SHP77 treated with DMSO at 0.1 percent for 48 hours (cell line): Measurements from ENCODE around the gene EXOC3.
"Not testable (repeated sequence)": the region's sequence is repeated elsewhere in the genome, so short reads cannot be mapped to it uniquely, and the experiment has no call there.

Source experiments
- DNase-seq: peaks from one replicate; lab custom pipeline; 2025; lab: John Stamatoyannopoulos, UW

EXOC3 gene

DNA sequence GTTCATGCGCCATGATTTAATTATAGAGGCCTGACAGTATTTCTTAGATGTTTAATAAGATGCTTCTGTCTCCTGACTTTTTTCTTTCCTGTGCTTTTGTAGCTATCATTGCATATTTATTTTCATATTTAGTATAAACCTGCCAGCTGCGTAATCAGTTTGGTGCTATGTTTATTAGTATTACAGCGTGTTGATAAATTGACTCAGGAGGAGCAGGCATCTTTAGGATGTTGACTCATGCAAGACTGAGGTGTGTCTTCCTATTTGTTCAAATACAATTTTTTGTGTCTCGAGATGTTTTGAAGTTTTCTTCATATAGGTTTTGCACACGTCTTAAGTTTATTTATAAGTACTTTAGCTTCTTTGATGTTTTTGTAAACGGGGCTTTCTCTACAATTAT lies 35.9 kb upstream of the EXOC3 start:
- no peak for DNase-seq

DNA sequence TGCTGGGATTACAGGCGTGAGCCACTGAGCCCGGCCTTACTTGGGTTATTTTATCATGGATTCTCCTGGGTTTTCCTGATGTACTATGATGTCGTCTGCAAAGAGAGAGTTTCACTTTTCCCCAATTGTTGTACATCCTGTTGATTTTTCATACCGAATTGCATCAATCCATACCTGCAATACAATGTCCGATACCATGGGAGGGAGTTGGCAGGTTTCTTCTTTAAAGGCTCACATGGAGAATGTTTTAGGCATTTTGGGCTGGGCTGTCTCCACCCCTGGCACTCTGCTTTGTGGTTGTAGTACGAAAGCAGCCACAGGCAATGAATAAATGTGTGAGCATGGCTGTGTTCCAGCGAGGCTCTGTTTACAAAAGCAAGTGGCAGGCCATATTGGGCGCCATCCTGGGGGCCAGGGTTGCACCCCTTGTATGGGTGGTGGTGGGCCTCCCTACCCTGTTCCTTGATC lies 35.1 kb upstream of the EXOC3 start:
- no peak for DNase-seq

DNA sequence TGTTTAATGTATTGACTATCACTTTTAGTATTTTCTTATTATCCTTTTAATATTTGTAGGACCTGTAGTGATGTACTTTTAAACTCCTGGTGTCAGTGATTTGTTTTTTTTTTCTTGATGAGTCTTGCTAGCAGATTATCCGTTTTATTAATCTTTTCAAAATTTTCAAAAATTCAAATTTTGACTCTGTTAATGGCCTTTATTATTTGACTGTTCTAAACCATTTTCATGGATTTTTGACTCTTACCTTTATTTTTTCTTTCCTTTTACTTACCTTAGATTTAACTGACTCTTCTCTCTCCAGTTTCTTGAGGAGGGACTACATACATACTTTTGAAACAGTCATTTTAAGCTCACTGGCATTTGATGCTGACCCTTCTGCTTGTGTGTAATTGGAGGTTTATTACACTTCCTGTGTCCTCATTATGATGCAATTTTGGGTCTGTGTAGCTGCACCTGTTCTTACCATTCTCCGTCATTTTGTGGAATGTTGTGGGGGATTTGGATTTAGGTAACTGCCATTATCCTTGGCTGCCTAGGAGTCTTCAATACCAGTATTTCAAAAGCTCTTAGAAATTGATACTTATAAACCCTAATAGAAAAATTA lies 32.0 kb upstream of the EXOC3 start:
- DNase-seq, result peak; percentile 82

DNA sequence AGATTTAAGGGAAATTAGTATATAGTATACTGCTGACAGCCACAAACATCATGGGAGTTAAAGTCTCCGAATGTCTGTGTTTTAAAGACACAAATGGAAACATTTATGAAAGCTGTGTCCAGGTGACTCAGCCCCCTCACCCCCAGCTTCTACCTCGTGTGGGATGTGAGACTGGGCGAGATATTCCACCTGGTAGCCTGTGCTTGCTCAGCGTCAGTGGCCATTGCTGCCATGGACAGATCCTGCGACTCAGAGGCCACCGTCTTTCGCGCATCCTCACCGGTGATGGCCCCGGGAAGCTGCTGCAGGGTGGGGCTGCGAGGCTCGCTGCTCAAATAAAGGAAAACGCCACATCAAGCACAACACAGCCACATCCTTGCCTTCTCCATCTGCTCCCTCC lies 31.2 kb upstream of the EXOC3 start:
- peak; percentile 53 for DNase-seq

DNA sequence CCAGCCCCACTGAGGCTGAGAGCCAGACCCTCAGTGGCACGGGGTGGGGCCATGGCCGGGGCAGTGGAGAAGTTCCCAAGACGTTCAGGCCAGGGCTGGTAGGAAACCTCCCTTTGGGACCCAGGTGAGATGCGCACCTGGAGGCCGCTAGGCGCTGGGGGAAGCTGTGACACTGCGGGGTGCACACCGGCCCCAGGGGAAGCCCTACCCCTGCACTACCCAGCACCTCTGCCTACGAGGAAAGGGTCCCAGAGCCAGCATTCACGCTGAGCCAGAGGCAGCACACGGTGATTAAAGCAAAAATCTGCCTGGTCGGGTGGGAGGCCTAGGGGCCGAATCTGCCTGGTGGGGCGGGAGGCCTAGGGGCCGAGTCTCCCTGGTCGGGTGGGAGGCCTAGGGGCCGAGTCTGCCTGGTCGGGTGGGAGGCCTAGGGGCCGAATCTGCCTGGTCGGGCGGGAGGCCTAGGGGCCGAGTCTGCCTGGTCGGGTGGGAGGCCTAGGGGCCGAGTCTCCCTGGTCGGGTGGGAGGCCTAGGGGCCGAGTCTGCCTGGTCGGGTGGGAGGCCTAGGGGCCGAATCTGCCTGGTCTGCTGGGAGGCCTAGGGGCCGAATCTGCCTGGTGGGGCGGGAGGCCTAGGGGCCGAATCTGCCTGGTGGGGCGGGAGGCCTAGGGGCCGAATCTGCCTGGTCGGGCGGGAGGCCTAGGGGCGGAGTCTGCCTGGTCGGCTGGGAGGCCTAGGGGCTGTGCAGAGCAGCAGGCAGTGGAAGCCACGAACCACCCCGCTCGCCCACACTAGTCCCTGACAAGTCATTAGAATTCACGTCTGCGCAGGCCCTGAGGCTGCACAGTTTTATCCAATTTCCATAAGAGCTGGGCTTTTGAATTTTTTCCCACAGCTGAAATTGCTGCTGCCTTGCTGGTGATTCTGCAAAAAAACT lies 27.7 kb upstream of the EXOC3 start:
- DNase-seq, result not testable (repeated sequence)

DNA sequence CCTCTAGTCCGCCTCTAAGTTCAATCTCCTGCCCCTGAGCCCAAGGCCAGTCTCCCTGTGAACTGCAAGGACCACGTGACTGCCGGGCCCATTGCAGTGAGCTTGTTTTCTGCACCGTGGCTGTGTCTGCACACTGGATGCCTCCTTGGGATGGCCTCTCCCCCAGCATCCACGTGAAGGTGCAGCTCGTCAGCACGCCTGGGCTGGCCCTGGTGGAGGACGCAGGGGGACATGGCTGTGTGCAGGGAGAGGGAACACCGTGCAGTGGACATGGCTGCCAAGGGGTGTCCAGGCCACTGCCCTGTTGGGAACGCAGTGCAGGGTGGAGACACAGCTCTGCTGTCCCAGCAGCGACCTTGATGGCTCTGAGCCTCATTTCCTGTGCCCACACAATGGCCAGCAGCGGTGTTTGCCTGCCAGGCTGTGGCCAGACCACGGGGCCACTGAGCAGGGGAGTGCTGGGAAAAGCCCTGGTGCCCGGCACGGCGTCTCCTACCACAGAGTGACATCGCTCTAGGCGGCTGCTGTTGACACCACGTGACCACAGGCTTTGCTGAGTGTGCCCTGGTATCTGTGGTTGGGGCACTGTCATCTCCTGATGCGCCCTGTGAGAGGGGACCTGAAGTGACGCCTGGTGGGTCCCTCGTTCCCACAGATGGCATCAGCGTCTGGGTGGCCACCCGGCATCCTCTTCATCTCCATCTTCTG lies 26.9 kb upstream of the EXOC3 start:
- DNase-seq, result no peak

DNA sequence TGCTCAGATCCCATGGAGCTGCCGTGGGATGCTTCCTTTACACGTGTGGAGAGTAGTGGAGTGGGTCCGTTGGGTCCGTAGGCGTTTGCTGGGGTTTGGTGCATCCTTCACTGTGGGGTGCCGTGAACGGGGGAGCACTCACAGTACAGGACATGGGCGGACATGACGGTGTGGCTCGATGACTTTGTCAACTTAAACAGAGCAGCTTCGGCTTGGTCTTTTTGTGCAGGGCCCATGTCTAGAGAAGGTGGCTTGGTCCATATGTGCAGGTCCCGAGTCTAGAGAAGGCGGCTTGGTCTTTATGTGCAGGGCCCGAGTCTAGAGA lies 26.4 kb upstream of the EXOC3 start:
- no peak for DNase-seq

DNA sequence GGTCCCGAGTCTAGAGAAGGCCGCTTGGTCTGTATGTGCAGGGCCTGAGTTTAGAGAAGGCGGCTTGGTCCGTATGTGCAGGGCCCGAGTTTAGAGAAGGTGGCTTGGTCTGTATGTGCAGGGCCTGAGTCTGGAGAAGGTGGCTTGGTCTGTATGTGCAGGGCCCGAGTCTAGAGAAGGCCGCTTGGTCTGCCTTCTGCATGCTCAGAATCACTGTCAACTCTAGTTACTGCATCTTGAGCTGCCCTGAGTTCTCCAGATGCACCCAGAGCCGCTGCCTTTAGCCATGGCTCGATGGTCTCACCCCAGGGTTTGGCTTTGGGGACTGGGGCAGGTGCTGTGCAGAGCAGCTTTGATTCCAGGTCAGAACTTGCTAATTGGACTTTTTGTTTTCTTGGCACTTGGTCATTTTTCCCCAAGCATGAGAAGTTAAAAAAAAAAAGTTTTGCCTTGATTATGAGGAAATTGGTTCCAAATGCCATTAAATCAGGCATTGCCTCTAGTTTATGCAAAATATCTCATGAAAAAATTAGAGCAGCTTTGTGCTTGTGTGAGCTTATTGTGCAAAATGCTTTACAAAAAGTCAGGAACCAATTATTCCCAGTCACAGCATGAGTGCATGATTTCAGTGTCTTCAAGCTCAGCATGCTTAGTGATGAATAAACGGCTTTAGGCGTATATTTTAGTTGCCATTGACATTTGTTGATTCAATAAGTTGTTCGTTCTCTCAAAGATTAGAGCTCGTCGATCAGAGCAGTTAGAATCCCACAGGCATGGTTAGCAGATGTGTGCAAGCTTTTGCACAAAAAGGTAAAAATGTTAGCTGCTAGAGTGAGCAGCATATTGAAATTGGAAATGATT lies 25.4 kb upstream of the EXOC3 start:
- no peak for DNase-seq

DNA sequence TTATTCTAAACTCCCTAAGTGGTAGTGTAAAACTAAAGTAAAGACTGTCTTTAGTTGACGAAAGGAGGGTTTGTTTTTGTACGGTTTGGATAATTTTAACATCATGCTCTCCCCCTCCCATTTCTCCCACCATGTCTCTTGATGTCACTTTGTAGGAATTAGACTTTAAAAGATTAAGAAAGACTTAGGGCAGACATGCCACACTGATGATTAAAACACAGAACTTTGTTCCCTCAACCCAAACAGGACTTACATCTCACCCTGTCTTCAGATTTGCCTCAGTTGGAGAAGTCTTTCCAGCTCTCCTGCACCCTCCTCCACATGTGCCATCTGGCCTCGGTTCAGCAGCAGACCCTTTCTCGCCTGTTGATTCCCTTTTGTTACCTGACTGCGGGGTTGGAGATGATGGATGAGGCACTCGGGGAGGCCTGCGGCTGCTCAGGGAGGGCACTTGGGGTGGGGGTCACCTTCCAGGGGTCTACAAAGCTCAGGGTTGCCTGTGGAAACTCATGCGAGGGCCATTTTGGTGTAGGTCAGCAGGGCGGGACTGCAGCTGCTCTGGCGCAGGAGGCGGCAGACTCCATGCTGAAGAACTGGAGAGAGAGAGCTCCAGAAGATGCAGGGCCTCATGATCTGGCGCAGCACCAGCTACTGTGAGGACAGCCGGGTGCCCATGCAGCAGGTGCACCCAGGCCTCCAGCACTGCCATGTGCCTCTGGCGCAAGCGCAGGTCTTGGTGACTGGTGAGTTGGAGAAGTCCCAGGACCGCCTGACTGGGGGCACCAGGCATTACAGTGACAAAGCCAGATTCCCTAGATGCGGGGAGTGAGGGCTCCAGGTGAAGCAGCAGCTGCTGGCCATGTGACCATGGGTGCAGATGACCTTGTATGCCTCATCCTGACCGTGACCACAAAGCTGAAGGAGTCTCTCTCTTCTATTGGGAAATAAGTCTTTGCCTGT lies 24.5 kb upstream of the EXOC3 start:
- peak; percentile 93 for DNase-seq

DNA sequence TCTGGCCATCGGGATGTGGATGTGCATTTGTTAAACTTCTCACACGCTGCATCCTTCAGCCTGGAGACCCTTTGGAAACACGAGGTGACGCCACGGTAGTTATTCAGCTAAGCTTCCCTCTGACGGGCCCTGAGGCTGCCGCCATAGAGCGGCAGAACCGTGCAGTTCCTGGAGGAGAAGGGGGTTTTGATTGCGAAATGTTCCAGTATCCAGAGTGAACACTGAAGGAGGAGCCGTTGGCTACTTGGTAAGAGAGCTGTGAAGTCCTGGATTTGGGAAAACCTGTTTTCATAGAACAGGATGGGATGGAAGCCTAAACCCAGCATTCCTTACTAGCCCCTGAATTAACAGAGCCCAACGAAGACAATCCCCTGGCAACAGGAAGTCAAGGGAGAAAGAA lies 23.0 kb upstream of the EXOC3 start:
- no peak for DNase-seq

DNA sequence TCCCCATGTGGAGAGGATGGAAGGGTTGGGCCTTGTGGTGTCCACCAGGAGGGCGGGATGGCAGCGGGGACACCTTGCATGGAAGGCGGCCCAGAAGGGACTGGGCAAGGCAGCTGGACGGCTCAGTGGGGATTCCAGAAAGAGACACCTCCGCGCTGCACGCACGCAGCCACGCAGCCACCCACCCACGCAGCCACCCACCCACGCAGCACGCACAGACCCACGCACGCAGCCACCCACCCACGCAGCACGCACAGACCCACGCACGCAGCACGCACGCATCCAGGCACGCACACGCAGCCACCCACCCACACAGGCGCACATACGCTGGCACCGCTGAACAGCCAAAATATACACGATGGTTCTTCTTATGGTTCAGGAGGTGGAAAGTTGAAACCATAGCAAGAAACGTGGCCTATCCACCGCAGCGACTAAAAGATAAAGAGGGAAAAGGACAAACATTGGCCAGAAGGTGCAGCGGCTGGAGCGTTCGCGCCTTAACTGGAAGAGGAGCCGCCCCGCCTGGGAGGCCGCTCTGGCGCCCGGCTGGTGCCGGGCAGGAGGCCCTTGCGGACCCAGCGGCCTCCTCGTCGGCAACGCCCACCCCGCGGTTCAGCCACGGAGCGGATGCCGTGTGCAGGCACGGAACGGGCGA lies 22.2 kb upstream of the EXOC3 start:
- no peak for DNase-seq

DNA sequence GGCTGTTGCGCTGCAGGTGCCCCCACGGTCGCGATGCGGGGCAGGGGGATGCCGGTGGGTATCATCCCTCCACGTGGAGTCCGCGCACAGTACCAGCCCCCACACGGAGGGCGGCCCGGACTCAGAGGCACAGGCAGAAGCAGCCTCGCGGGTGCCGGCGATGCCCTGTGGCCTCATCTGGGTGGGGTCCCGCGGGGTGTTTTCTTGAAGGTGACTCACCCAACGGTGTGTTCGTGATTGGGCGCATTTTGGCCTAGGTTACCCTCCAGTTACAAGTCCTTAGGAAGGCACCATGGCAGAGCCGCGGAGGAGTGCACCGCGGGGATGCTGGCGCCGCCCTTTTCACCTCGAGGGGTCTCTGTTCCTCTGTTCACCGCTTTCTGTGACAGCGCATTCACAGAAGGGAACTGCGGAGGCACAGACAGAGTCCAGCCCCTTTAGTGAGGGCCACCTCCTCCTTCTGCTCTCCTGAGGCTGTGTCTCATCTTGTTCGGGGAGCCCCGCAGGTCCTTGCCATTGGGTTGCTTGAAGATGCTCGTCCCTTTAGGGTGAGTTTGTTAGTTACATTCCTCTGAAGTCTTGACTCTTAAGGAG lies 21.6 kb upstream of the EXOC3 start:
- no peak for DNase-seq

DNA sequence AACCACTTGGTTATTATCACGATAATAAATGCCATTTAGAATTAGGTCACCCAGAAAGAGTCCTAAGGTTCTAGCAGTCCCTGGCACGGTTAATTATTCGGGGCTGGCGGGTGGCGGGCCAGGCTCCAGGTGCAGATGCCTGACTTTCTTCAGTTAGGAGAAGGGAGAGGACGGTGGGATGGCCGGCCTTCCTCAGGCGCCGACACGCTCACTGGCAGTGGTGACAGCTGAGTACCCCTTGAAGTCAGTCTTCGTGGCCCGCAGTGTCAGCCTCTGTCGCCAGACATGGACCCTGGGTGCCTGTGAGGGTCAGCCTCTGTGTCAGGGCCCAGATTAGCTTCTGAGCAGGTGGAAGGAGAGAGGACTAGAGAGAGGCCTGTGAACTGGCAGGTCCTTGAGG lies 21.1 kb upstream of the EXOC3 start:
- DNase-seq, result no peak

DNA sequence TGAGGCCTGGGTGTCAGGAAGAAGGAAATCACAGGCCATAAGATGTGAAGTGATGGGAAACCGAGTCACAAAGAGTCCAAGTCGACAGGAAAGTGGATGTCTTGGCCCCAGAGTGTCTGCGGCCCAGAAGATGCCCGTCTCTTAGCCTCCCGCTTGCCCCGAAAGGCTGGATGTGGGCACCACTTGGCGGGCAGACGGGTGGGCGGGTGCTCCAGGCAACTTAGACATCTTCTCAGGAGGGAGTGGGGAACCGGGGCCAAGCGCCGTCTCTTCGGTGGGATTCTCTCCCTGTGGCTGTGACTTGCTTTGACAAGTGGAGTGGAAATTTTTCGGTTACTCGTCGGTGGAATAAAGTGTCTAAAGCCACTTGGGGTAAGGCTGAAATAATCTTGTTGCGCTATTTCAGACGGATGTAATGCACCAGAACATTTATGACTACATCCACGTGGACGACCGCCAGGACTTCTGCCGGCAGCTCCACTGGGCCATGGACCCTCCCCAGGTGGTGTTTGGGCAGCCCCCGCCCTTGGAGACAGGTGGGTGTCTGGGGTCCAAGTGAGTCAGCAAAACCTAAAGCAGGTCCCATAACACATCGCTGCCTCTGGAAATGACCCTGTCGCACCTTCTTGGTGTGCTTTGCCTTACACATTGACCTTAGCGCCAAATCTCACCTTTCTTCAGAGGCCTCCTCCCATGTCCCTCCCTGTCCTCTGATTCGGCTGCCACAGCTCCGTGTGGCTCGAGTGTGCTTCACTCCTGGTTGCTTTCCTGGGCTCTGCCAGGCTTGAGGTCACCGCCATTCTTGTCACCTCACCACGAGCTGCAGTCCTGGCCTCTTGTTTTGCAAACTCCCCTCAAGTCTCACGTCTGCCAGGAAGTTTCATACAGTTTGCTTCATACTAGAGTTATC lies 20.4 kb upstream of the EXOC3 start:
- DNase-seq, result no peak

DNA sequence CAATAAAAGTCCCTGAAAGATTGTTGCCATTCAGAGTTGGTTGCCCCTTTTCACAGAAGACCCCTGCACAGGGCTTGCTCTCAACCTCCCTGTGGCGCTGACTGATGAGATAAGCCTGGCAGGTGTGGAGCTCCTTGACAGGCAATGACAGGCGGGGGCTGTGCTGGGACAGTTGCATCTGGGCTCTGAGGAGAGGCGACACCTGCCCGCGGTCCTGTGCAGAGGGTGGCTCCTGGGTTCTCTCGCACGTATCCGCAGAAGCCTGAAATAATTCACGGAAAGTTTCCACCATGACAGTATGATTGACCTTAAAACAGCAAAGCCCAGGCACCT lies 19.8 kb upstream of the EXOC3 start:
- DNase-seq, result no peak

DNA sequence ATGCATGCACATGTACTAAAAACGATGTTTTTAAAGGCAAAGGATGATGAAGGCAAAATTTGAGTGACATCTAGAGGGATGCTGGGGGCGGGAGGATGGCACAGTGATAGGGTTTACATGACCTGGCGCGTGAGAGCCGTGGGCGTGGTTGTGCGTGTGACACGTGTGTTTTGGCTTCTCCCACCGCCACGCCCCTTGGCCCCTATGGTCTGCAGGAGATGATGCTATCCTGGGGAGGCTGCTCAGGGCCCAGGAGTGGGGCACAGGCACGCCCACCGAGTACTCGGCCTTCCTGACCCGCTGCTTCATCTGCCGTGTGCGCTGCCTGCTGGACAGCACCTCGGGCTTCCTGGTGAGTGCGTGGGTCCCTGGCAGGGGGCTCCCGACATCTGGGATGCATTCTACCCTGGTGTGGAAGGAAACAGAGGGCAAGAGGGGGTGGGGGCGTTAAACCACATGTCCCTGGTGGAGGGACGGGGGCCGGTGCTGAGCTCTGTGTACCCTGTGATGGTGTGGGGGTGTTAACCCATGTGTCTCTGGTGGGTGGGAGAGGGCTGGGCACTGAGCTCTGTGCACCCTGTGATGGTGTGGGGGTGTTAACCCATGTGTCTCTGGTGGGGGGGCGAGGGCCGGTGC lies 19.2 kb upstream of the EXOC3 start:
- DNase-seq, result no peak

DNA sequence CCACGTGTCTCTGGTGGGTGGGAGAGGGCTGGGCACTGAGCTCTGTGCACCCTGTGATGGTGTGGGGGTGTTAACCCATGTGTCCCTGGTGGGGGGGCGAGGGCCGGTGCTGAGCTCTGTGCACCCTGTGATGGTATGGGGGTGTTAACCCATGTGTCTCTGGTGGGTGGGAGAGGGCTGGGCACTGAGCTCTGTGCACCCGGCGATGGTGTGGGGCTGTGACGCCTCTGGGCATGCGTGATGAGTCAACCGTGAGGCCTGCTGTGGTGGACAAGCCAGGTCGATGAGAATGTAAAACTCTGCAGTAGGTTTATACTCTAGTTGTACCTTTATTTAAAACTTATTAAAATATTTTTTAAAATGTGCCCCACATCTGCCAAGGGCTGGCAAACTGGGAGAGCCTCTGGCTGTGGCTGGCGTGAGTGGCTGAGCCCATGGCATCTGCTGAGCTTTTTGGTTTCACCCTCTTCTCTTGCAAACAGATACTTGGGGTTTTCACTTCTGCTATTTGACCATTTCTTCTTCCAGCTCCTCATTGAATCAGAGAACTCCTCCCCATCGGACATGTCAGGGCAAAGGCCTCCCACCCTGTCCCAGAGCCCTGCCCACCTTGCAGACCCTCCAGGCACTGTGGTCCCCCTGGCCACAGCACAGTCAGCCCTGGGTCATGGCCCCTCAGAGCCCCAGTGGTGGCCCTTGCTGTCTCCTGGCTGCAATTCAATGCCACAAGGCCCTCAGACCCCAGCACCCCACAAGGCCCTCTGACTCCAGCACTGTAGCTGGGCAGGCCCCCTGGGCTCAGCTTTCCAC lies 18.5 kb upstream of the EXOC3 start:
- DNase-seq, result no peak

DNA sequence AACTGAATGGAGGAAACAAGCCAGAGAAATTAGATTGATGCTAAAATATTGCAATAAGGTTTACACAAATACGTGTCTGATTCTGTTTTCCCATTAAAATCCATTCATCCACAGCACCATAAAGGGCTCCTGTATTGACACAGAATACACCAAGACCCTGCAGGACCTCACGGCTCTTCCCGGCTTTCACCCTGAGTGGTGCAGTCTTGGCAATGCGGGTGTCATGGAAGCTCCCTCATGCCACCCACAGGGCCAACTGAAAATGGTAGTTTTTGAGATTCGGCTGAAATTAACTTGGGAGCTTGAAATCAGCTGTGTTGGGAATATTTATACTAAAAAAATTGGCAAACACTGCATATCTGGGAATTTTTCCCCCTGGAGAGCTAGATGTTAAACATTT lies 17.3 kb upstream of the EXOC3 start:
- DNase-seq, result peak; percentile 52
